ENCODE results near the gene TNS3.

TNS3 gene

GRCh38 chr7:47304727-47305719 is 276.9 kb downstream of the TNS3 start:
- TF ChIP-seq POLR2A (IDR thresholded peaks at IDR 0.05; ENCODE audit: extremely low read depth, insufficient read length) (no peak), CTCF (IDR thresholded peaks at IDR 0.05; ENCODE audit: low read depth, low read length) (no peak), MAX (IDR thresholded peaks at IDR 0.05; ENCODE audit: low read depth, low read length) (no peak), MYC (IDR thresholded peaks at IDR 0.05; ENCODE audit: low read depth, low read length) (no peak)
- no peak for DNase-seq (ENCODE audit: low read depth)
- H3K4me3 ChIP-seq (ENCODE audit: low read depth, low read length): no peak overlapping the region

- TF ChIP-seq POLR2A (IDR thresholded peaks at IDR 0.05; ENCODE audit: extremely low read depth, insufficient read length) (no peak), MAX (IDR thresholded peaks at IDR 0.05; ENCODE audit: low read depth, low read length) (no peak), CTCF (IDR thresholded peaks at IDR 0.05; ENCODE audit: low read depth, low read length) (no peak), MYC (IDR thresholded peaks at IDR 0.05; ENCODE audit: low read depth, low read length) (no peak)
- H3K4me3 ChIP-seq (ENCODE audit: low read depth, low read length): no peak overlapping the region
- no peak for DNase-seq (ENCODE audit: low read depth)
These were observed 278.0 kb downstream of the TNS3 start for GRCh38 chr7:47303695-47304453.

GRCh38 chr7:47303014-47303694 is 278.8 kb downstream of the TNS3 start:
- no peak overlapping the region for H3K4me3 ChIP-seq (ENCODE audit: low read depth, low read length)
- TF ChIP-seq MYC (IDR thresholded peaks at IDR 0.05; ENCODE audit: low read depth, low read length) (no peak), MAX (IDR thresholded peaks at IDR 0.05; ENCODE audit: low read depth, low read length) (no peak), CTCF (IDR thresholded peaks at IDR 0.05; ENCODE audit: low read depth, low read length) (no peak), POLR2A (IDR thresholded peaks at IDR 0.05; ENCODE audit: extremely low read depth, insufficient read length) (no peak)
- no peak for DNase-seq (ENCODE audit: low read depth)

- H3K4me3 ChIP-seq (ENCODE audit: low read depth, low read length): no peak overlapping the region
- DNase-seq (ENCODE audit: low read depth): no peak
- TF ChIP-seq CTCF (IDR thresholded peaks at IDR 0.05; ENCODE audit: low read depth, low read length): no peak
- no peak for TF ChIP-seq POLR2A (IDR thresholded peaks at IDR 0.05; ENCODE audit: extremely low read depth, insufficient read length)
- no peak for TF ChIP-seq MYC (IDR thresholded peaks at IDR 0.05; ENCODE audit: low read depth, low read length)
- no peak for TF ChIP-seq MAX (IDR thresholded peaks at IDR 0.05; ENCODE audit: low read depth, low read length)
These were observed 279.4 kb downstream of the TNS3 start for GRCh38 chr7:47302560-47302959.

- H3K4me3 ChIP-seq (ENCODE audit: low read depth, low read length): no peak overlapping the region
- TF ChIP-seq POLR2A (IDR thresholded peaks at IDR 0.05; ENCODE audit: extremely low read depth, insufficient read length): no peak
- no peak for TF ChIP-seq MAX (IDR thresholded peaks at IDR 0.05; ENCODE audit: low read depth, low read length)
- no peak for TF ChIP-seq MYC (IDR thresholded peaks at IDR 0.05; ENCODE audit: low read depth, low read length)
- TF ChIP-seq CTCF (IDR thresholded peaks at IDR 0.05; ENCODE audit: low read depth, low read length): no peak
- no peak for DNase-seq (ENCODE audit: low read depth)
These were observed 280.1 kb downstream of the TNS3 start for GRCh38 chr7:47301657-47302295.
